22Rv1 (cell line): ENCODE data around the gene COL7A1.

Experiments used
- ZFX ChIP-seq: fragments of 450-650 bp; IDR thresholded peaks from 2 replicates; pipeline ENCODE4 v1.6.1; 2017; ENCODE audit warnings: antibody characterized with exemption, borderline replicate concordance
- TF ChIP-seq, protein P1 (sequence below): fragments of 450-650 bp; IDR thresholded peaks from 2 replicates; pipeline ENCODE4 v1.5.1; 2017; ENCODE audit warnings: mild to moderate bottlenecking

DNA sequence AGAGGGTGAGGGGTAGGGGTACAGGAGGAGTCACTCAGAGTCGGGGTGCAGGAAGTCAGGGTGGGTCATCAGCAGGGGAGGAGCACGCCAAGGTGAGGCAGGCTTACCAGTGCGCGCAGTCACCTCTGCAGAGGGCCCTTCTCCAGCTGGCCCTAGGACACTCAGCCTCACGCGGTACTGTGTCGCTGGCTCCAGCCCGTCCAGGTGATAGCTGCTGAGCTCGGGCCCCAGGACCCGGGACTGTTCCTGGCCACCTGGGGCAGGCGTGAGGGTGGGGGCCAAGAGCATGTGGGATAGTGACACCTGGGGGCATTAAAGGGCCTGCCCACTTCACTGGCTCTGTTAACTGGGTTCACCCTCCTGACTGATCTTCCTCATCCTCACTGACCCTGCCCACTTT, 7.4 kb downstream of the COL7A1 start:
- TF ChIP-seq, protein P1, sequence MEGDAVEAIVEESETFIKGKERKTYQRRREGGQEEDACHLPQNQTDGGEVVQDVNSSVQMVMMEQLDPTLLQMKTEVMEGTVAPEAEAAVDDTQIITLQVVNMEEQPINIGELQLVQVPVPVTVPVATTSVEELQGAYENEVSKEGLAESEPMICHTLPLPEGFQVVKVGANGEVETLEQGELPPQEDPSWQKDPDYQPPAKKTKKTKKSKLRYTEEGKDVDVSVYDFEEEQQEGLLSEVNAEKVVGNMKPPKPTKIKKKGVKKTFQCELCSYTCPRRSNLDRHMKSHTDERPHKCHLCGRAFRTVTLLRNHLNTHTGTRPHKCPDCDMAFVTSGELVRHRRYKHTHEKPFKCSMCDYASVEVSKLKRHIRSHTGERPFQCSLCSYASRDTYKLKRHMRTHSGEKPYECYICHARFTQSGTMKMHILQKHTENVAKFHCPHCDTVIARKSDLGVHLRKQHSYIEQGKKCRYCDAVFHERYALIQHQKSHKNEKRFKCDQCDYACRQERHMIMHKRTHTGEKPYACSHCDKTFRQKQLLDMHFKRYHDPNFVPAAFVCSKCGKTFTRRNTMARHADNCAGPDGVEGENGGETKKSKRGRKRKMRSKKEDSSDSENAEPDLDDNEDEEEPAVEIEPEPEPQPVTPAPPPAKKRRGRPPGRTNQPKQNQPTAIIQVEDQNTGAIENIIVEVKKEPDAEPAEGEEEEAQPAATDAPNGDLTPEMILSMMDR = no peak
- no peak for TF ChIP-seq ZFX
